Erythroblast (primary cell): ENCODE measurements around the gene TMEM204.

ENCODE experiments used
- GATA1 ChIP-seq: IDR thresholded peaks from 2 replicates; pipeline ENCODE4 v1.6.1; 2011; ENCODE audit warnings: low read depth, mild to moderate bottlenecking, control low read depth, low read length, moderate library complexity
- POLR2A ChIP-seq: IDR thresholded peaks from 2 replicates; pipeline ENCODE4 v1.6.1; 2011; ENCODE audit warnings: mild to moderate bottlenecking, low read length

DNA sequence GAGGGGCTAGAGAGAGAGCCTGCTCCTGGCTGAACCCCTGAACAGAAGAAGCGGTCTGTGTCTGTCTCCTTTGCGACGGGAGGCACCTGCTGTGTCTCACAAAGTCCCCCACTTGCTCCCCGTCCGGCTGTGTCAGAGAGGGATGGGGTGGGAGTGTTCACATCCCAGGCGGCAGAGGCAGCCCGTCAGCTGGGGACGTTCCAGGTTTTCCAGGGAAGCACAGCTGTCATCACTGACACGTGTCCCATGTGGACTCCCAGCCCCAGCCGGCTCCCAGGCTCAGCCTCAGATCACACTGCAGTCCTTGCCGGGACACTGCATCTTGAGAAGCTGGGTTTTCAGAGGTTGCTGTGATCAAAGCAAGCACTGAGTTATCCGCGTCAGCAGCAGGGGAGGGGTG lies 38.8 kb upstream of the TMEM204 start:
- TF ChIP-seq GATA1, result no peak
- no peak for TF ChIP-seq POLR2A
